ENCODE measurements around the gene MIB1.
"Not testable (repeated sequence)": the region's sequence is repeated elsewhere in the genome, so short reads cannot be mapped to it uniquely, and the experiment has no call there.

Gene MIB1

GRCh38 chr18:21745231-21745630 lies 4.6 kb downstream of the MIB1 start:
- DNase-seq, result peak; percentile 30

- peak; percentile 23 for DNase-seq
These were observed 6.7 kb downstream of the MIB1 start for GRCh38 chr18:21747268-21747667.

- peak; percentile 68 for DNase-seq
These were observed 7.4 kb downstream of the MIB1 start for GRCh38 chr18:21747764-21748693.

GRCh38 chr18:21757833-21758232 lies 17.2 kb downstream of the MIB1 start:
- DNase-seq, result no peak

GRCh38 chr18:21759836-21760235 lies 19.2 kb downstream of the MIB1 start:
- DNase-seq, result no peak

GRCh38 chr18:21760321-21760720 lies 19.7 kb downstream of the MIB1 start:
- no peak for DNase-seq

- no peak for DNase-seq
These were observed 21.0 kb downstream of the MIB1 start for GRCh38 chr18:21761471-21762115.

GRCh38 chr18:21762181-21762772 lies 21.7 kb downstream of the MIB1 start:
- no peak for DNase-seq

GRCh38 chr18:21763846-21764646 lies 23.5 kb downstream of the MIB1 start:
- DNase-seq, result no peak

- DNase-seq, result no peak
These were observed 28.6 kb downstream of the MIB1 start for GRCh38 chr18:21769206-21769605.

GRCh38 chr18:21774722-21775121 lies 34.1 kb downstream of the MIB1 start:
- no peak for DNase-seq

GRCh38 chr18:21777814-21778213 lies 37.2 kb downstream of the MIB1 start:
- no peak for DNase-seq

- DNase-seq, result no peak
These were observed 45.9 kb downstream of the MIB1 start for GRCh38 chr18:21786526-21786925.

- DNase-seq, result not testable (repeated sequence)
These were observed 55.5 kb downstream of the MIB1 start for GRCh38 chr18:21796089-21796488.

- DNase-seq, result no peak
These were observed 57.5 kb downstream of the MIB1 start for GRCh38 chr18:21798126-21798525.

GRCh38 chr18:21799721-21800120 lies 59.1 kb downstream of the MIB1 start:
- DNase-seq, result no peak

GRCh38 chr18:21803495-21803894 lies 62.9 kb downstream of the MIB1 start:
- DNase-seq, result no peak

GRCh38 chr18:21805771-21806366 lies 65.3 kb downstream of the MIB1 start:
- DNase-seq, result no peak

- no peak for DNase-seq
These were observed 67.6 kb downstream of the MIB1 start for GRCh38 chr18:21808185-21808584.

GRCh38 chr18:21809725-21810124 lies 69.1 kb downstream of the MIB1 start:
- DNase-seq, result no peak

GRCh38 chr18:21815101-21815500 lies 74.5 kb downstream of the MIB1 start:
- DNase-seq, result no peak

- DNase-seq, result peak; percentile 55
These were observed 79.6 kb downstream of the MIB1 start for GRCh38 chr18:21820033-21820810.

All from RPMI8226 (cell line).